DLD1 (cell line): ENCODE measurements around the gene SLC2A13.
"Not testable (repeated sequence)": the region's sequence is repeated elsewhere in the genome, so short reads cannot be mapped to it uniquely, and the experiment has no call there.

Experiments
- in situ Hi-C: cut with HindIII; loops from 2 replicates; pipeline ENCODE4 v1.10.0; 2017; ENCODE audit warnings: low sequenced_read_pairs

Gene SLC2A13

DNA sequence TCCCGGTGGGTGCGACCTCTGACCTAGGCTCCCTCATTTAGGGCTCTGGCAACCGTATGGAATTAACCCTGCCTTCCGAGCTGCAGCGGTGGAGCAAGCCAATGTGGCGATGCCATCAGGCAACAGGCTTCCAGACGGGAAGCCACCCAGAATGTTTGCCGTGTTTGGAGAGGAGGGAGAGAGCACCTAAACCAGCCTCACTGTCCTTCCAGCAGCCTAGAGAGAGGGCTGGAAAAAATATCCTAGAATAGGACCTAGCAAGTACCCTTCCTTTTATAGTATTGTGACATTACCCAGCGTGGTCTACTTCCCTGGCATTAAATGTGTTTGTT lies 287 bp upstream of the SLC2A13 start:
- in situ Hi-C loops = no loop called here

DNA sequence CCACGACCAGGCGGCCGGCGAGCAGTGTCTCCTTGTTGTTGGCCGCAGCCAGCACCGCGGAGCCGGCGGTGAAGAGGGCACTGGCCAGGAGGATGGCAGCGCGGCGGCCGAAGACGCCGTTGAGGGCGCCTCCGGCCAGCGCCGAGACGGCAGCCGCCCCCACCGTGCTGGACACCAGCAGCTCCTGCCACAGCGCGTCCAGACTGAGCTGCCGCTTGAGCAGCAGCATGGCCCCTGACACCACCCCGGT lies 691 bp downstream of the SLC2A13 start:
- in situ Hi-C loops = no loop called here

DNA sequence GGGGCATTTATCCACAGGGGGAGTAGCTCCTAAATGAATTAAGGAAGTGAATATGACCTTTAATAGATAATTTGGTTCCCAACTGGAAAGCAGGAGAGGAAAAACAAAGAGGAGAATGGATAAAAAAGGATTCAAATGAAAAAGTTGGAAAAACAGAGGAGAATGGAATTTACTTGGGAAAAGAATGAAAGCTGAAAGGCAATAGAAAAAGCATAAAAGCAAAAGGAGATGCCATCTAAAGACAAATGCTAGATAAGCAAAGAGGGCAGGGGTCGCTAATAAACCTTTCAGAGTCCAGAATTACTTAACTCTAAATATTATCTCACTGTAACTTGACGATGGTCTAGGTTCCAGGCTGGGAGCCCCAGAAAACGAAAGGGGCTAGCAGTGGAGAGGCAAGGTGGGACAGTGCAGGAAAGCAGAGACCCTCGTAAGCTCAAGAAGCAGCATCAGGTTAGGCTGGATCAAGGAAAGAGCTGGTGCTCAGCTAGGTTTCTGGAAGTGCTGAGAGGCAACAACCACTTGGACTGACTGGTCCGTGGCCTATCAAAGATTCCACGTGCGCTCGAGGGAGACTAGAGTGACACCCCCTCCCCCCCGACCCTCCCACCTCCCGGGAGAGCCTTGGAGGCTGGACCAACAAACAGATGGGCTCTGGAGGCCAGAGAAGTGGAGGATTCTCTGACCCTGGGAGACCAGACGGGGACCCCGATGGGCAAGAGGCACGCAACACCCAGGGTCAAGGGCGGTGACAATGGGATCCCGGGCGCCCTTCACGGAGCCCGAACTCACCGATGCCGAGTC lies 1.2 kb downstream of the SLC2A13 start:
- in situ Hi-C loops = no loop called here

DNA sequence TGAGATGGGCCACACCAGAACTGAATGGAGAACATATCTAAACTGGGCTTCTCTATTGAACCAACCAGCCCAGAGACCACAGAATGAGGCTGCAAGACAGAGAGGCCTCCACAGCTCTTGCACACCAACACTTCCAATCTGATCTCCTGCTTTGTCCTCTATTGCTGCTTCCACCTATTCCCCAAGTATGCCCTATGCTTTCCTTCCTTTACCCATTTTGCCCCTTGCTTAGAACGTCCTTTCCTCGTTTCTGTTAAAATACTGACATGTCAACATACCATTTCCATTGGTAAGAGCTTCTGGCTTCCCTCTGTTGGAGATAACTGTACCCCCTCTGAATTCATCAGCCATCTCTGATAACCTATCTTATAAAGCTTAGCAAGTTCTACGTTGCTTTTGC lies 2.8 kb downstream of the SLC2A13 start:
- in situ Hi-C loops = no loop called here

DNA sequence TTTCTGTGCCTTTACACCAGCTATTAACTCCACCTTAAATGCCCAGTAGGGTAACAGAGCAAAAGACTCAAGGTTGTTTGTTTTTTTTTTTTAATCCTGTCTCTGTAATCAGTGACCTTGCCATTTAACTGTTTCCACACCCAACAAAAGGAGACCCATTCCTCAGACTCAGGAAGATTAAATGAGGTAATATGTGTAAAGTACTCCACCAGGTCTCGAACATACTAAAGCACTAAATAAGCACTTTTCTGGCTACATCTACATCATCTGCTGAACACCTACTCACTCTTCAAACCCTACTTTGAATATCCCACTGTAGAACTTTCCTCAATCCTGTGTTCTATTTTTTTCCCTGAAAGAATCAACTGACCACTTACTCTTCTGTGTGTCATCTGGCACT lies 4.1 kb downstream of the SLC2A13 start:
- in situ Hi-C loops = no loop called here

DNA sequence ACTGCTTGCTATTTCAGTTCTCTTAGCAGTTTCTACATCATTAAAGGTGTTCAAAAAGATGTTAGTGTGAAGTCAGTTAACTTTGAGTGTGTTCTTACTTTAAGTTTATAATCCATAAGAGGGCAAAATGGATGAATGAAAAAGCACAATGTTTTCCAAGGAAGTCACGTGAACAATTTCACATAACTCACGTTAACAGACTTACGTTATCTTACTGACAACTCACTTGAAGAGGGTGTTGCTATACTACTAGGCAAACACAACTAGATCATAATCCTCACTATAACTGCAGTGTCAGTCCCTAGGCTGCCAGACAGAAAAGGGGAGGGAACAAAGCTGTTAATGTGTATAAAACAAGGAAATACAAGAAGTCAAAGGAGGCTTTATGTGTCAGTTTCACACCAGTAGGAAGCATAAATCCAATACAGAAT lies 6.4 kb downstream of the SLC2A13 start:
- in situ Hi-C loops = no loop called here

DNA sequence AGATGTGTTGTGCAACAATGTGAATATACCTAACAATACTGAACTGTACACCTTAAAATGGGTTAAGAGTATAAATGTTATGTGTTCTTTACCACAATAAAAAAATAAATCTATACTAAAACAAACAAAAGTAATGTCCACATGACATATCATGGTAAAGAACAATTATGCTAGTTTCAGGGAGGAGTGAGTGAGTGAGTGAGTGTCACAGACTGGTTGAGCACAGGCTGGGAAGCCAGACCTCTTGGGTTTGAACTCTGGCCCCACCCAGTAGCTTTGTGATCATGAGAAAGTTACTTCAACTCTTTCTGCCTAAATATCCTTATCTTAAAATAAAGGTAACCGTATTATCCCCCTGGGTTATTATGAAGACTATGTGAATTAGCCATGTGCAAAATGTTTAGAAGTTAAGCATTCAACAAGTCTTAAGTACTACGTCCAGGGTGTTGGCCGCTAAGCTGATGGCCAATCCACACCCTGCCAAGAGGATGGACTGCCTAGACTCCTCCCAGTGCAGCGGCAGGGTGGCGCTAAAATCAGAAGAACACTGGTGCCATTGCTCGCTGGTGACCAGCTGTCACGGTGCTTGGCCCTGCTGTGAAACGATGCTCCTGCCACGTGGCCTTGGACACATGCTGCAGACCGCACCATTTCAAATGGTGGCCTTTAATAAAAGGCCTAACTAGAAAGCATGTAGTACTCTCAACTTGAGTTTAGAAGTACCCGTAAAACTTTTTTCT lies 7.3 kb downstream of the SLC2A13 start:
- in situ Hi-C loops = no loop called here

DNA sequence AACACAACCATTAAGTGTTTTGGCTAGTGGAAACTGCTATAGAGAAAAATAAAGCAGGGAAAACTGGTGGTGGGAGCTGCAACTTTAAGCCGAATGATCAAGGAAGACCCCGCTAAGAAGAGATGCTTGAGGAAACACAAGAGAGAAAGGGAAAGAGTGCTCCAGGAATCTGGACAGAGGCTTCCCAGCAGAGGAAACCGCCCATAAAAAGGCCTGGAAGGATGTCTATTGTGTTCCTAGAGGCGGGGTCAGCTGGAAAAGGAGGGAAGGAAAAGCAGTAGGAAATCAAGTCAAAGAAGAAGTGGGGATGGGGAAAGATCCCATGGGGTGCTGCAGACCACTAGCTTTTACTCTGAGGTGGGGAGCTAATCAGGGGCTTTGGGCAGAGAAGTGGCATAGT lies 12.4 kb downstream of the SLC2A13 start:
- in situ Hi-C loops = no loop called here

DNA sequence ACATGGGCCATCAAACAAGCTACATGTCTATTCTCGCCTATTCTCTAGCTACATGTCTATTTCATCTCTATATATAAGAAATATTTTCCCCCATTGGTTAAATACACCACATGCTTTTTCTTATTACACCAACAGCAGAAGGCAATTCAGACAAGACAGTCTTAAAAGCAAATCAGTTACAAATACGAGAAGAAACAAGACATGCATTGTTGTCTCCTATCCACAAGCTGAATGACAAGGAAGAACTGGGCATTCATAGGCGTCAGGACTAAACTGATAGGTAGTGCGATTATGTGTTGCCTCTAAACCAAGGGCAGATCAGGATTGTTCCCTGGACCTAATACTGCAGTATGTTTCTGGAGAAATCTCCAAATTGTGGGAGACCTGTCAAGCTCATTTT lies 19.4 kb downstream of the SLC2A13 start:
- in situ Hi-C loops = no loop called here

DNA sequence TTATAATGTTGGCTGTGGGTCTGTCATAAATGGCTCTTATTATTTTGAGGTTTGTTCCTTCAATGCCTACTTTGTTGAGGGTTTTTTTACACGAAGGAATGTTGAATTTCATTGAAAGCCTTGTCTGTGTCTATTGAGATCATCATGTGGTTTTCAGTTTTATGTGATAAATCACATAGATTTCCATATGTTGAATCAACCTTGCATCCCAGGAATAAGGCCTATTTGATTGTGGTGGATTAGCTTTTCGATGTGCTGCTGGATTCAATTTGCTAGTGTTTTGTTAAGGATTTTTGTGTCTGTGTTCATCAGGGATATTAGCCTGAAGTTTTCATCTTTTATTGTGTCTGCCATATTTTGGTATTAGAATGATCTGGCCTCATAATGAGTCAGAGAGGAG lies 27.6 kb downstream of the SLC2A13 start:
- in situ Hi-C loops = no loop called here

DNA sequence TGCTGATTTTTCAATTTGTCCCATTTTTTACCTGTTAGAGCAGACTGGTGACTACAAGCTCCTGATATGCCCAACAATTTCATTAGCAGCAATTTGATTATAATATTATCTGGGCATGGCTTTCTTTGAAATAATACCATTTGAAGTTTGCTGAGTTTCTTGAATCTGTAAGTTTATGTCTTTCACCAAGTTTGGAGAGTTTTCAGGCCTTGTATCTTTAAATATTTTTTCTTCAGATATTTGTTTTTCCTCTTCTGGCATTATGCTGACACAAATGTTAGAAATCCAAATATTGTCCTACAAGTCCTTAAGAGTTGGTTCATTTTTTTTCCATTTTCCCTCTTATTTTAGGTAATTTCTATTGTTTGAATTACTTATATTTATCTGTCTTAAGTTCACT lies 30.4 kb downstream of the SLC2A13 start:
- in situ Hi-C loops = no loop called here

DNA sequence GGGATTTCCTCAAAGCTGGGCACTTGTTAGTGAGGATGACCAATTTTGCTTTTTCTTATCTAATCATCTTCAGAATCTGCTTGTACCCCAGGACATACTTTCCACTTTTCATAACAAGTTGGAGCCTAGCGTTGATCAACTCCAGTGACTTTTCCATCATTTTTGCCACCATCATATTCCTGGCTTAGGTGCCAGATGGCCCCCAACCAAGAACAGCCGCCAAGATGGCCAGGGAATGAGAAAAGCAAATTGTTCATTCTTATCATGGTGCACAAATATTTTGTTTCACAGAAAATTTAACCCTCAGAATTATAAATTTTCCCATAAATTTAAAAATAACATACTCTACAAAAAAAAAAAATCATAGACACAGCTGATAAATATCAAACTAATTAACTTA lies 37.5 kb downstream of the SLC2A13 start:
- in situ Hi-C loops = no loop called here

DNA sequence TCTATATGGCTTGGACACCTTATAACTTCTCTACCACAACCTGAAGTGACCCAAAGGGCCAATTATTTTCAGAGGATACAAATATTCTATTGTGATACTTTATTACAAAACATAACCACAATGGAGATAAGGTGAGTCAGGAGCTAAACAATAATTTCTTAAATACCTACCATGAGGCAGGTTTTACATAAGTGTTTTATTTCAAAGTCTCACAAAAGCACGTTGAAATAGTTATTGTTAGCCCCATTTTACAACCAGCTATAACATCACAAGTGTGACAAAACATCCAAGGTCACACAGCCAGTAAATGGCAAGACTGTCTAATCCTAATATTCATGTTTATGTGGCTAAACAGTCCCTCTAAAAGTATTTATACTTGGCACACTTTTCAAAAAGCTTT lies 40.2 kb downstream of the SLC2A13 start:
- in situ Hi-C loops = no loop called here

DNA sequence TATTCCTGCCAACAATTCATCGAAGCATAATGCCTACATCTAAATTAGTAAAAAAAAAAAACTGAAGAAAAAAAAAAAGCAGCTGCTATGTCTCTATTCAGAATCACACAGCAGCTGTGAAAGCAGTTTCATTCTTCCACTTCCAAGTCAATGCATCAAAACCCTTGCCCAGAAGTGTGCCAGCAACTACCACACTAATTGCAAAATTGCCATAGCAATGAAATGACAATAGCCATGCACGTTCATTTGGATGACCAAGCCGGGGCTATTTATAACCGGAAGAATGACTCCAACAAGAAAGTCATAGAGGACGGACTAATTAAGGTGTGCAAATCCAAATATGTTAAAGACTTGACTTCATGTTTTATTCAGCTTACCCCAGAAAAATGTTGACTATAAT lies 42.5 kb downstream of the SLC2A13 start:
- in situ Hi-C loops = no loop called here

DNA sequence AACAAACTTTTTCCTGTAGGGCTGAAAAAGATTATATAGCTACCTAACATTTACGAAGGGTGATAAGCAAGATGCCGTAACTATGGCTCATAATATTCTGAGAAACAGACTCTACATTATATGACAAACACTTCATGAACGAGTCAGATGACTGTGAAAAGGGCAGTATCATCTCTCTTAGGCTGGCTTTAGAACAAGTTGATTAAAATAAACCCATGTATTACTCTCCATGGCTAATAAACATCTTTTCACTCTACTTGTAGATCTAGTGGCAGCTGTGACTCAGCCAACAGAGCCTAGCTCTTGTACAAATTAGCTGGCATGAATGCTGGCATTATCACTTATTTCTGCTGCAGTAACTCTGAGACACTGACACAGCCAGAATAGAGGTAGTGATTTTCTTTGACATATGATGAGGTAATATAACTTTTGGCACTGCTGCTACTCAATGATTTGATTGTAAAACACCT lies 47.1 kb downstream of the SLC2A13 start:
- in situ Hi-C loops = no loop called here

DNA sequence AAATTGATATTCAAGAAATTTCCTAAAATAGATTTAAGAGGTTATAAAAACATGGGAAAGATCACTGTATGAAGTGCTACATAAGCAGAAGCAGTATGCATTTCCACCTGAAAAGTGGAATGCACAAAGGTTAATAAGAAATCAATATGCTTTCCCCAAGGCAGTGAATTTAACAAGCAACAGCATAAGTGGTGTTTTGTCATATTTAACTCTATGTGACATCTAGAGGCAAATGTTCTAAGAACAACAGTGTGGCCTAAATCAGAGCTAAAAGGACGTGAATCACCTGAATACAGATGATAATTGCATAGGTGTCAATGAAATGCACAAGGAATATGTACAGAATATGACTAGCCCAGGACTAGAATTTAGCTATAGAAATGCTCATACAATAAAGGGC lies 49.5 kb downstream of the SLC2A13 start:
- in situ Hi-C loops = no loop called here

DNA sequence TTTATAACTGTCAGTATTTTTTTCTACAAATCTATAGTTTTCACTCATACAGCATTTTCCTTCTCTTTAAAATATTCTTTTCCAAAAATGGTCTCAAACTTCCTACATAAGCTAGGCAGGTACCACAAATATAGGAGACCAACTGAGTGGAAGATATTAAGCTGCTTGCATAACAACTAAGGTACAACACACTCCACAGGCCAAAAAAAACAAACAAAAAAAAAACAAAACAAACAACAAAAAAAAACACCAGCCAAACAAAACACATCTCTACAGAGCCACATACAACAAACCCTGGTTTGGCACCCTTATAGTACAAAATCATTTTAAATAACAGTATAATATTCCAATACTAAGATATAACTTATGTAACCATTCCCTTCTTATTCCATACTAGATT lies 50.1 kb downstream of the SLC2A13 start:
- in situ Hi-C loops = no loop called here

DNA sequence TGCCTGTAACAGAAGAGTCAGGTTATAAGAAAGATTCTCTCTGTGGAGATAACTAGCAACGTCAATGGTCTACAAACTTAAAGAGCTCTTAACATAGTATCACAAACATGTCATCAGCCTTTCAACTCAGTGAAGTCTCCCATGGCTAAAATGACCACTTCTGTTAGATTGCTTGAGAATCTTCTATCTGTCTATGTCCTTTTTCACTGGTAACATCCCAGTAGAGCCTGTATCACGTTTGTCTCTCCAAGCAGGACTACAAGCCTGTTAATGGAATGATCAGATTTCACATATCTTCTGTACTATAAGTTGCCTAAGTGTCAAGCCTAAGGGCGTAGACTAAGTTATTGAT lies 50.7 kb downstream of the SLC2A13 start:
- in situ Hi-C loops = no loop called here

DNA sequence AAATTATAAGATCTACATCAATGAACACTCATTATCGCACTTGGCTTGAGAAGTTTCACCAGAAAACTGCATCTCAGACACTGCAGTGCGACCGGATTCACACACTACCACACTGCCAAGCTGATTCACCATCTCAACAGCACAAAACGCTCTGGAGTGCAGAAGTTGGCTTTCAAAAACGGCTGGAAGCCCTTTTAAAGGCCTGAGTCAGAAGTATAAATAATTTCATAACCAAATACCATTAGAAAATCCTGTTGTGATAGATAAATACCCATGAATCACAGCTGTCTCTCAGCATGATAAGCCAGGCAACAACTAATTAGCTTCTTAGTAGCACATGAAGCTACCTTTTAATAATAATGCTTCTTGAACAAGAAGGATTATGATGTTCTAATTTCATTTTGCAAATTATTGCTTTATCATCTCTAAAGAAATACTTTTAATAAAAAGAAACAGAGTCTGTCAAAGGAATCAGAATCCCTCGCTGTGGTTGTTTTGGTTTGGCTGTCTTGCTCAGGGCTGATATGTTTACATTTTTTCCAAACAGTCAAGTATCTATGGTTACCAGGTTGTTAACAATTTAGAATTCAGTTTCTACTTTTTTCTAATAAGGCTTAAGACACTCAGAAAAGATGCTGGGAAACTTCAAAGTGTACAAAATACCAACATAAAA lies 51.2 kb downstream of the SLC2A13 start:
- in situ Hi-C loops = no loop called here

DNA sequence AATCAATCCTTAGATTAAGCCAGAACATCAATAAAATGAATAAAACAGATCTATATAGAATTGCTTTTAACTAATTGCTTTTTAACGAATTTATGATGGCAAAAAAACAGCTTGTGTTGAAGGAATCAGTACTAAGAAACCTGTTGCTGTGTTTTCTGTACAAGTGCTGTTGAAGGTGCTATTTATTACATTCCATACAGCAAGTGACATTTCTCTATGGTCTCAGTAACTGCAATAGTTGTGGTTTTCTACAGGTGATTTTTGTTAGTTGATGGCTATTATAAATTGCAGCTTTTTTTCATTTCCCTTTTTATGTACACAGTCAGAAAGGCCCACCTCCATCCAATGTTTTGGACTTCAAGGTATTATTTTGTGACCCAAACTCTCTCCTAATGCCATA lies 56.6 kb downstream of the SLC2A13 start:
- in situ Hi-C loops = no loop called here

DNA sequence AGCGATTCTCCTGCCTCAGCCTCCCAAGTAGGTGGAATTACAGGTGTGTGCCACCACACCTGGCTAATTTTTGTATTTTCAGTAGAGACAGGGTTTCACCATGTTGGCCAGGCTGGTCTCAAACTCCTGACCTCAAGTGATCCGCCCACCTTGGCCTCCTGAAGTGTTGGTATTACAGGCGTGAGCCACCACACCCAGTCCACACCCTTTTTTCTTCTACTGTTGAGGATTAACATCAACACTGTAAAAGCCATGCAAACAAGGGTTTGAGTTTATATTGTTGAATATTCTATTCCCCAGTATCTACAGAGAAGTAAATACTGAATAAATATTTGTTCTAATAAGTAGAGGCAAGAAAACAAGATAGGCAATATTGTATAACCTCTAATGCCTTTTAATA lies 58.9 kb downstream of the SLC2A13 start:
- in situ Hi-C loops = not testable (repeated sequence)

DNA sequence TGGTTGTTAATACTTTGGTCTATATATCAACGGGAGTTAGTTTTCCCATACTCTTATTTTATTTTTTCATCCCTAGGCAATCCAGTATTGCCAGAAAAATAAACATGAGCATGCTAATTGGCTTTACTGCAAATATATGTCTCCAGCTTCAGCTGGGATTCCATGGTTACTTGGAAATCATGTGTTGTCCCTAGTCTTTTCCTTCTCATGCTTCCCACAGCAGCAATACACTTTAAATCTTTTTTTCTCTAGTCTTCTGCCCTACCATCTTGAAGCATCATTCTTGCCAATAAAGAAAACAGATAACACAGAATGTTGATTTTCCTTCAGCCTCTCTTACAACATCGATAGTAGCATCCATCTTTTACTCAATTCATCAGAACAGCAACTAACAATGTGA lies 60.2 kb downstream of the SLC2A13 start:
- in situ Hi-C loops = no loop called here
